NCI-H1105 treated with DMSO at 0.1 percent for 48 hours (cell line): ENCODE data around the gene DPF1.
A peak's percentile ranks its signal among the peaks of the same experiment; 100 is the strongest.
"Not testable (repeated sequence)": the region's sequence is repeated elsewhere in the genome, so short reads cannot be mapped to it uniquely, and the experiment has no call there.

Experiments used
- DNase-seq: peaks from one replicate; lab custom pipeline; 2025; lab: John Stamatoyannopoulos, UW

DPF1 gene

DNA sequence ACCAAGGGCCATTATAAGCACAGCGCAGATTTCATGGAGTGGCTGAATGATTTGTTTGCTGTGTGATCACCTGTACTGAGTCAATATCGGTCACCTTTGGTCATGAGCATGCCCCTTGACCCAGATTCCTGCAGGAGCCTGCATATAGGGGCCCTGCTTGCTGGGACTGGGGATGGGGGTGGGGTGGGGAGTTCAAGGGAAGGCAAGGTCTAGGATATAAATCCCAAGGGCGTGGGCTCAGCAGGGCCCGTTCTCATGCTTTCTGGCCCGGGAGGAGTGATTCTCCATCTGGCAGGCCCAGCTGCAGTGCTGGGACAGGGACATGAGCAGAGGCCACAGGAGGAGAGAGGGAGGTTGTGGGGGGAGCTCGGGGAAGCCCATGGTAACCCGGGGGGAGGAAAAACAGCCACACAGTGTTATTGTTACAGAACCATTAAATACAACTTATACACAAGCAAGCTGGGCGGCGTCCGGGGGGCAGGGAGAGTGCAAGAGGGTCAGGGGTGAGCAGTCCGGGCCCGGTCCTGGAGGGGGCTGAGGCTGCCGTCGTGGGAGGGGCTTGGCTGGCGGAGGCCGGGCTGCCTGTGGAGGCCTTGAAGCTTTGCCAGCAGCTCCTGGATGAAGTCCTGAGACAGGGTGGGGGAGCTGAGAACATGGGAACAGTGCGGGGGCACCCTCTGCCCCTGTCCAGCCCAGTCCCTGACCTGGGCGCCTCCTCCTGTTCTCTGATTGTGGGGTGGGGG is 27.0 kb upstream of the DPF1 start:
- DNase-seq = no peak

- no peak for DNase-seq
These were observed 26.4 kb upstream of the DPF1 start for GRCh38 chr19:38250428-38250820.

- no peak for DNase-seq
These were observed 24.4 kb upstream of the DPF1 start for GRCh38 chr19:38248421-38248820.

- DNase-seq = no peak
These were observed 23.8 kb upstream of the DPF1 start for GRCh38 chr19:38247734-38248268.

- DNase-seq = no peak
These were observed 23.1 kb upstream of the DPF1 start for GRCh38 chr19:38247126-38247525.

DNA sequence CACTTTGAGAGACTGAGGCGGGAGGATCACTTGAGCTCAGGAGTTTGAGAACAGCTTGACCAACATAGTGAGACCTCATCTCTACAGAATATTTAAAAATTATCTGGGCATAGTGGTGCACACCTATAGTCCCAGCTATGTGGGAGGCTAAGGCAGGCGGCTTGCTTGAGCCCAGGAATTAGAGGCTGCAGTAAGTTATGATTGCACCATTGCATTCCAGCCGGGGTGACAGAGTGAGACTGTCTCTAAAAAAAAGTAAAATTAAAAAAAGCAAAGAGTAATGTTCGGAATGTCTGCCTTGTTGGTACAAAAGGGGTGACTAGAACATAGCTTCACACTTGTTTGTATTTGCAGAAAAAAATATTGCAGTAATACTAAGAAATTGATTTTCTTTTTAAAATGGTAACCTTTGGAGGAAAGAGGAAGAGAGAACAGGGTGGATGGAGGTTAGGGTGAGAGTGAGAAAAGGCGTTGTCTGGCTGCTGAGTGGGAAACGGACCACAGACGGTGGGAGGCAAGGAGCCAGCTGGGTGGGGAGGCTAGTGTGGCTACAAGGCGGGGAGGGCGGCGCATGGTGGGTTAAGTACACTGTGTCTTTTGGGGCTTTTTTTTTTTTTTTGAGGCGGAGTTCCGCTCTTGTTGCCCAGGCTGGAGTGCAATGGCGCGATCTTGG is 21.9 kb upstream of the DPF1 start:
- DNase-seq = no peak

- DNase-seq = no peak
These were observed 19.3 kb upstream of the DPF1 start for GRCh38 chr19:38243279-38243673.

DNA sequence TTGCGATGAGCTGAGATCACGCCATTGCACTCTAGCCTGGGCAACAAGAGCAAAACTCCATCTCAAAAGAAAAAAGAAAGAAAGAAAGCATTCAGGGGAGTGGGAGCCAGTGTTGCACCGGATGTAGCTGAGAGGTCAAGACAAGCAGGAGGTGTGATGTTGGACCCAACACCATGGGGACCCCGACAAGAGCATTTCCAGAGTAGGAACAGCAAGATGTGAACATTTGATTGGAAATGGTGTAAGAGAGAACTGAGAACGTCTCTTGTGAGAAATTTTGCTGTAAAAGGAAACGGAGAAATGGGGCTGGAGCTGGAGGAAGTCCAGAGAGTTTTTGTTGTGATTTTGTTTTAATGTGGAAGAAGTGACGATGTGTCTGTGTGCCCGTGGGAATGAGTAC is 15.8 kb upstream of the DPF1 start:
- DNase-seq = no peak

DNA sequence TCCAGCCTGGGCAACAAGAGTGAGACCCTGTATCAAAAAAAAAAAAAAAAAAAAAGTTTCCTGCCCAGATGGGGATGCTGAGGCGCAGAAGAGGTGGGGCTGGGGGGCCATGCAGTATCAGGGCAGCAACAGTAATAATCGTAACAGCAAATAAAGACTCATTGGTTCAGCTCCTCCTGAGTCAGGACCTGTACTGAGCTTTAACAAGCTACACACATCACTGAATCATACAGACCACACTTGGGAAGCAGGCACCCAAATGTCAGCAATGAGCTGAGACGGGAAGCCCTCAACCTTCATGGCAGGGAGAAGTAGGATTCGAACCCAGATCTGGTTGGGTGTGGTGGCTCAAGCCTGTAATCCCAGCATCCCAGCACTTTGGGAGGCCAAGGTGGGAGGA is 10.6 kb upstream of the DPF1 start:
- no peak for DNase-seq

DNA sequence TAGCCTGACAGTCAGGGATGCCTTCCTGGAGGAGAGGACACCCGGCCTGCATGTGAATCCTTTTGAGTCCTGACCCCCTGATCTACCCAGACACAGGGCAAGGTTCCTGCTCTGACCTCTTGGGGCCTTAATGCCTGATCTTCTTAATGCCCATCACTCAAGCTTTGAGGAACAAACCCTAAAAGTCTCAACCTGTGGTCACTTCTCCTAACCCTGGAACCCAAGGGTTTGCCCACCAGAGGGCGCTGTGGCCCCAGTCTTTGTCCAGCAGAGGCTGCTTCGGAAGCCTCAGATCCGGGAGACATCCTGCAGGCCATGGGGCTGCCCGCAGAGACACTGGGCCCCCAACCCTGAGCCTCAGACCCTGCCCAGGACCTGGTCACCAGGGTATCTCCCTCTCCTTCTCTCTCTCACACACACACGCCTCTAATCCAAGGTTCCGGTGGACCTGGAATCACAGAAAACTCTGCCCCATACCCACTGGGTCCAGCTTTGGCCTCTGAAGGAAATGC is 9.8 kb upstream of the DPF1 start:
- DNase-seq = peak; percentile 31

DNA sequence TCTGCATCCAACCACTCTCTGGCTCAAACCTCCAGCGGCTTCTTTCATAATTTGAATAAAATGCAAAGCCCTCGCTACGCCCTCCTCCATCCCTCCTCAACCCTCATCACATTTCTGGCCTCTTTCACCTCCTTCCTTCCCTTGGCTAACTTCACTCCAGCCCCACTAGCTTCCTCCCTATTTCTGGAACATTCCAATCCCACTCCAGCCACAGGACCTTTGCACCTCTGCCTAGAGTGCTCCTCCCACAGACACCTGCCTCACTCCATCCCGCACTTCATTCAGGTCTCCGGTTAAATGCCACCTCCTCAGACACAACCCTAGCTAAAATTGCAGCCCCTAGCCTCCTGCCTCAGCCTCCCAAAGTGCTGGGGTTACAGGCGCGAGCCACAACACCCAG is 7.9 kb upstream of the DPF1 start:
- DNase-seq = no peak

GRCh38 chr19:38230506-38231133 is 6.6 kb upstream of the DPF1 start:
- DNase-seq = not testable (repeated sequence)

DNA sequence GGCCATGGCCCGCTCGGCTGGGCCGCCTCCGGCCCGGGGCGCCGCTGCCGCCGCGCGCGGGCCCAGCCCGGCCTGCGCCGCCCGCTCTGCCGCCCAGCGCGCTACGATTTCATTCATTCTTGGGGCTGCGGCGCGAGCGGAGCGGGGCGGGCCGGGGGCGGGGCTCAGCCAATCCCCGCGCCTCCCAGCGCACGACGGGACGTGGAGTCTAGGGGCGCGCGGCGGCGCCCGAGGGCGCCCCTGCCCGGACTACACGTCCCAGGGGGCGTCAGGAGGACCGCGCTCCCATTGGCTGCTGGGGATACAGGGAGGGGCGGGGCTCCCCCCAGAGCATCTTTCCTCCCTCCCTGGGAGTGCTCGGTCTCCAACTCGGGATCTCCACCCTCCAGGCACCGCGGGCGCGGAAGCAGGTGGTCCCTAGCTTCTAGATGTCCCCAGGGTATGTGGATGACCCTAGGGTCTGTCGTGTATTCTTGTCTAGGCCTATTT is 5.6 kb upstream of the DPF1 start:
- DNase-seq = peak; percentile 95

GRCh38 chr19:38228491-38229439 is 4.7 kb upstream of the DPF1 start:
- peak; percentile 35 for DNase-seq

DNA sequence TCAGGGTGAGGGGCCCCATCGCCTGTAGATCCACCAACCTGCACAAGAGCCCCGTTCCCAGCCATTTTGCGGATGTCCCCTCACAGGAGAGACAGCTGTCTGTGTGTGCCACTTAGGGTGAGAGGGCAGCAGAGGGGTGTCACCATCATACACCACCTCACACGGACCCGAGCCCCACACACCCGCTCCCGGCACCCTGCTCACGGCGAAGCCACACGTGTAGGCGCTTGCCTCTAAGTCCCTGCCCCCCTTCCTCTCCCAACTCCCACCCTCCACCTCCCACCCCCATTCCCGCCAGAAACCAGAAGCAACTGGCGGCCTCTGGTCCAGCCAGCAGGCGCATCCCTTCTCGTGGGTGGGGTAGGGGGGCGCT is 4.0 kb upstream of the DPF1 start:
- DNase-seq = no peak

- DNase-seq = no peak
These were observed 3.4 kb upstream of the DPF1 start for GRCh38 chr19:38227287-38228004.

- DNase-seq = not testable (repeated sequence)
These were observed 819 bp upstream of the DPF1 start for GRCh38 chr19:38224863-38225218.

DNA sequence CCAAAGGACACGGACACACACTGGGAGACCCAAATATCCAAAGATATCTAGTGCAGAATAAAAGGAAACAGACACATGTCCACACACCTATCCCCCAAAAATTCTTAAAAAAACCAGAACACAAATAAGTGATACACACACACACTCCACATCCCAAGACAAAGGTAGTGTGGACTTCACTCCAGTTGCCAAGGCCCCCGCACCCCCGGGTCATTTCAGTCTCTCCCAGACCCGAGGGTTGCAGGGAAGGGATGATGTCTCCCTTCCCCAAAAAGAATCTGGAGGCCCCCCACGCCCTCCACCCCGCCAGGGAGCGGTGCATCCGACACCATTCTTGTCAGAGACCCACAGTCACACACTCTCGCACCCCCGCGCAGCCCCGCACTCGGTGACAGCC is 407 bp downstream of the DPF1 start:
- DNase-seq = no peak

DNA sequence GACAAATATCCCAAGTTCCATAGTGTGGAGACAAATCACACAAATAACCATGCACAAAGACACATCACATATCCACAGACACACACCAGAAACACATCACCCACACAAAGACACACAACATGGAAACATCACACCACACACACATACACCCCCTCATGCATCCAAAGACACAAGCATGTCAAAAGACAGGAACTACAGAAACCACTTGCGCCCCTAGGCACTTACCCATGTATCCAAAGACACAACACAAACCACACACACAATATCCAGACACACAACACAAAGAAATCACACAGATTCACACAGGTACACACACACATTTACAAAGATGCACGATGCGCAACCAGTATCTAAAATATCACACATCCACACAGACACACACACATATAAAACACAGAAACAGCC is 901 bp downstream of the DPF1 start:
- DNase-seq = no peak

- DNase-seq = no peak
These were observed 1.8 kb downstream of the DPF1 start for GRCh38 chr19:38221919-38222830.
